Epithelial cell of esophagus (primary cell): ENCODE measurements around the gene FRYL.
"Not testable (repeated sequence)": the region's sequence is repeated elsewhere in the genome, so short reads cannot be mapped to it uniquely, and the experiment has no call there.

Experiments used
- DNase-seq: peaks from one replicate; pipeline ENCODE4 v3.0.0; 2010; ENCODE audit warnings: low read depth
- H3K4me3 ChIP-seq: 2 replicates; pipeline ENCODE4 v1.5.1; 2011; ENCODE audit warnings: mild to moderate bottlenecking, low read length, control low read depth
- CTCF ChIP-seq: IDR thresholded peaks from 2 replicates; pipeline ENCODE4 v1.5.1; 2011; ENCODE audit warnings: low read depth, mild to moderate bottlenecking, low read length, control low read depth, inconsistent platforms; ENCODE audit not compliant: insufficient read depth; ENCODE audit errors: missing control alignments

FRYL gene

GRCh38 chr4:48705609-48706008 is 74.5 kb downstream of the FRYL start:
- H3K4me3 ChIP-seq, result no peak overlapping the region
- TF ChIP-seq CTCF, result no peak
- DNase-seq, result no peak

- H3K4me3 ChIP-seq, result no peak overlapping the region
- peak; percentile 38 for DNase-seq
- no peak for TF ChIP-seq CTCF
These were observed 75.8 kb downstream of the FRYL start for GRCh38 chr4:48704091-48704802.

GRCh38 chr4:48699475-48699874 is 80.6 kb downstream of the FRYL start:
- peak; percentile 84 for DNase-seq
- peak overlapping the region; percentile 10 for H3K4me3 ChIP-seq

GRCh38 chr4:48698029-48698971 is 81.8 kb downstream of the FRYL start:
- peak overlapping the region; percentile 4 for H3K4me3 ChIP-seq
- DNase-seq, result peak; percentile 98
- no peak for TF ChIP-seq CTCF

More at GRCh38 chr4:48699475-48699874, 80.6 kb downstream of the FRYL start:
- no peak for TF ChIP-seq CTCF

GRCh38 chr4:48697516-48697915 is 82.6 kb downstream of the FRYL start:
- not testable (repeated sequence) for DNase-seq, H3K4me3 ChIP-seq

- DNase-seq, result no peak
- H3K4me3 ChIP-seq, result no peak overlapping the region
- no peak for TF ChIP-seq CTCF
These were observed 85.3 kb downstream of the FRYL start for GRCh38 chr4:48694824-48695223.

GRCh38 chr4:48693856-48694574 is 86.1 kb downstream of the FRYL start:
- DNase-seq, result no peak
- H3K4me3 ChIP-seq, result no peak overlapping the region
- no peak for TF ChIP-seq CTCF
